Hindlimb muscle (tissue), 1 donor: Measurements from ENCODE around the gene SLIT3. TPM values are rescaled to one million over a fixed set of nuclear protein-coding genes. Genes with fewer than 3 reads are reported as not detected.

Source experiments
- DNase-seq: peaks from one replicate; pipeline ENCODE4 v3.0.0-alpha.2; 2013
- polyA plus RNA-seq: library from polyadenylated mRNA; unstranded; fragments of 120-200 nt; gene quantifications from one replicate; pipeline ENCODE4 v1.2.1, GENCODE V29; 2013; ENCODE audit not compliant: insufficient read length

The SLIT3 gene
- polyA plus RNA-seq, 1 donor: 7.5 TPM

DNA sequence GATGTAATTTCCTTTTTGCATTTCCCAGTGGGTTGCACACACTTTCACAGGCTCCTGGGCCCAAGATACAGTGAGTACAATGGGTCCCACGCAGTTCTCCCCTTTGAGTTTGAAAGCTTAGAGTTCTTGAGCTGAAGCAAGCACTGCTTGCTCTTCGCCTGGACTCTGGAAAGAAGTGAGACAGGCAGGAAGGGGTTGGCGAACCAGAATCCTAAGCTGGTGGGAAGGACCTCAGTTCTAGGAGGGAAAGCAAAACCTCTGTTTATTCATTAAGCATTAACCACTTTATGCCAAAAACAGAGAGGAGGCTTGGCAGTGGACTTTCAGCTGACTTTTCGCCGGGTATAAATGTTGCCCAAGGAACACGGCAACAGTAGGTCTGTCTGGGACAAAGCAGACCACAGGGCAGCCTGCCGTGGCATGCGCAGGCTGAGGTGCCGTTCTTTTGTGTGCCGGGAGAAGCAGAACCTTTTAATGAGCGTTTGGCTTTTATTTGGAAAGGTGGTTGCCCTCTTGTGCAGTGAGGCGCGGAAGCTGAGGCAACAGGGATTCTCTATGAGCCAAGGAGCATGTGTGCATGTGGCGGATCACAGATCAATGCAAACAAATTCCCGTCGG, 481.8 kb downstream of the SLIT3 start:
- DNase-seq: no peak

DNA sequence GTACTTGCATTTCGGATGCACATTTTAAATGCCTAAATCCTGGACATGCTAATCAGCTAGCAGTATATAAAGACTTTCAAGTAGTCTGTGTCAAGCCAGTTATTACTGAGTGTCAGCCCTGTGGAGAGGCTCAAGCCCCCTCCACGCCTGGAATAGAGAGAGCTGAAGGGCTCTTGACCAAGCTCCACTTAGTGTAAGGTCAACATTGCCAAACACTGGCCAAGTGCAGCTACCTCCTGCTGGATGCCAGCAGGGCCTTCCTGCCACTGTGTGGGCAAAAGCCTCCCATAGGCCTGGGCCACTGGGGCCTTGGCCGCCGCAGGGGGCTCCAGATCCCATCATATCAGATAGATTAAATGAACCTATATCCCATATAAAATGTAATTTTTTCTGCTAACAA, 482.4 kb downstream of the SLIT3 start:
- DNase-seq: no peak

DNA sequence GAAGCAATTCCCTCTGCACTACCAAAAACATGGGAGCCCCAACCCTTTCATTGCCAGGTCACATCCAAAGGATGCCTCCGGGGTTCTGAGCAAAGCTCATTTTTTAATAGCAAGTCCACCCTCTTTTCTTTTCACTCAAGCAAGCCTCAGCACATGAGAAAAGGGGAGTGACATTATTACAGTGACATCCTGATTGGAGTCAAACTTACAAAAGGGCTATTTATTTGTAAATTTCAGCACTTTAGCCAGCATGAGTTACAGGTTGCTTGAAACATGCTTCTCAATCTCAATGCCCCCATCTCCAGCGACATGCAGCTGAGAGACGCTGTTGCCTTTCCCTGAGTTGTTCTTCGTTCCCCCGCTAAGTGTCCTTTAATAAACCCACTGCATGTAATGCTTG, 483.3 kb downstream of the SLIT3 start:
- no peak for DNase-seq

DNA sequence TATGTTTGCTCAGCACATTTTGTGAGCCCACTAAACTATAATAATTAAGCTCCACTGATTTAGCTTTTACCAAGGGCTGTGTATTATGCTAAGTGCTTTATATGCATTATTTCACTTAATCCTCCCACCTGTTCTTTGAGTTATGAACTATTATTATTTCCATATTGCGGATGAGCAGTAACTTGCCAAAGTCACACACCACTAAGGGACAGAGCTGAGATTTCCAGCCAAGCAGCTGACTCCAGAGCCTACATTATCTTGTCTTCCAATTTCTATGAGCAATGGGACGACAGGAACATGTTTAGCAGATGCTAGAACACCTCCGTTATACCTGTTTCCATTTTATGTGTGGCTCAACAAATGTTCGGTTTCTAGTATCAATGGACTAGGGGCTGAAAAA, 484.3 kb downstream of the SLIT3 start:
- peak; percentile 16 for DNase-seq

DNA sequence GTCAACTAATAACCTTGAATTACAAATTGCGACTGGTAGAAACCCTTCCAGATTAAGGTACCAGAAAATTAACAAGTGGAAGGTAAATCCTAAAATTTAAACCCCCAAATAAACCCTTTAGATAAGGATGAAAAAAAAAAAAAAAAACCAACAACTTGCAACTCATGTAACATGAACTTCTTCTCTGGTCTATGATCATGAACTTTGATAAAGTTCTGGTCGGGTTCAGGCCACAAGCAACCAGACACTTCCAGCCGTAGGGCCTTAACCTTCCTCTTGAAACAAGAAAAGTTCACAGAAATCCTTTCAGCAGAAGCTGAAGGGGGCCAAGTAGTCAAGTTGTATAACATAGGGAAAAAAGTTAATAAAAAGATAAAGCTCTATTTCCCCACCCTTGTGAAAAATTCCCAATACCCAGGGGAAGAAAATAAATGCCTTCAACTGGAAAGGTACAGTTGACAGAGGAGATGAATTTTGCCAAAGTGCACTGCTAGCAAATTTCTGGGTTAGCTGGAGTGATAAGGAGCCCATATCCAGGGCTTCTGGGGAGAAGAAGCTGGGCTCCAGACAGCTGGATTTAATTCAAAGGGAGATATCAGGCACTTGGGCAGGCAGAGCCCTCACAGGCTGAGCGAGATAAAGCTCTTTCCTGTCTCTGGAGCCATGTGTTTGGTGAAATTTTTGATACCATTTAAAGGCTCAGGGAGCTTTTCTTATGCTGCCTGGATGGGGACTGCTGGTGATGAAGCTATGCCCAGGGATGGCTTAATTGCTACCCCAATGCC, 487.6 kb downstream of the SLIT3 start:
- DNase-seq: no peak

DNA sequence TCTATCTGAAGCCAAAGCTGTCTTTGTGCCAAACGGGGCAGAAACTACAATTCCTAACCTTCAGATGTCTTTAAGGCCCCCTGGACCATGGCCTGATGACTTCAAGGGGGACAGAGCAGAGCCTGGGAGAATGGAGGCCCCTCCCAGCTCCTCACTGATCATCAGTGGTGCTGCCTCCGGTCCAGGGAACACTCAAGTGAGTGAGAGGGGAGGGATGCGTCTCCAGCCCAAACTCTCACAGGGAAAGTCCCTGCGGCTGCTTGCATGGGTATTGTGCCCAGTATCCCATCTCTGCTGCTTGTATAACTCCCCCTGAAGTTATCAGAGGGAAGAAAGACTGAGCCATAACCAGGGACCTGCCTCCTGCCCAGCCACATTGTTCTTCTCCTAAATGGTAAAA, 490.3 kb downstream of the SLIT3 start:
- DNase-seq: no peak

DNA sequence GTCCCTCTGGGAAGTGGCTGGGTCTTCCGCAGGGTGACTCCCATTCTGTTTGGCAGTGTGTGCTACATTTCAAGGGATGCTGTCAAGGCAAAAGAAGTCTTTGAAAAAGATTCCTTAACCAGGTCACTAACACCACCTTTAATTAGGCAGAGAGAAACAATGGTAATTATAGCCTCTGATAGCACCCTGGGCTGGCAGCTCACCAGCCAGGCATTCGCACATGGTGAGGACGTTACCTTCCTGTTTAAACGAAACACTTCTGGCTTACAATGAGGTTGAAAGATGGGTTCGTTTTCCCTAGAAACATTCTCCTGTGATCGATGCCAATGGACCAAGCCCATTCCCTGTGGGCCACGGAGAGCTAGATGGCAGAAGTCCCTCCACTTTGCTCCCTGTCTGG, 491.7 kb downstream of the SLIT3 start:
- no peak for DNase-seq

DNA sequence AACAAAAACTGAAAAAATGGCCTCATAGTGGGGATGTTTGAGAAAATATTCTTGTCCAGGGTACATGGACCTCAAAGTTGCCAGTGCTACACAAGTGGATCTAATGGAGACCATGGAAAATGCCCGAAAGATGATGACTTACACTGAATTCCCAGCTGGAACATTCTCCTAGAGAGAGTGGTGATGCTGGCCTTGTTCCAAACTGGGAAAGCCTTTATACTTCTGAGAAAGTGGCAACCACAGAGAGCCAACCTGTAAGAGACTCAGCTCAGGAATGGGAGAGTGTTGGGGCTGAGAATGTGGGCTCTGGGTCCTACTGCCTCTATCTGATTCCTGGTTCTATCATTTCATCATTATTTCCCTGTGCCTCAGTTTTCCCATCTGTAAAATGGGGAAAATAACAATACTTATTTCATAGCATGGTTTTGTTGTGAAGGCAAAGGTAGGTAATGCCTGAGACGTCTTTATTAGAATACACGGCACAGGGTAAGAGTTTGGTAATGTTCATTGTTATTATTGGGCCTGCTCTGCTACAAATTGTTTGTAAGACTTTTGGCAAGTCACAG, 492.8 kb downstream of the SLIT3 start:
- DNase-seq: no peak

DNA sequence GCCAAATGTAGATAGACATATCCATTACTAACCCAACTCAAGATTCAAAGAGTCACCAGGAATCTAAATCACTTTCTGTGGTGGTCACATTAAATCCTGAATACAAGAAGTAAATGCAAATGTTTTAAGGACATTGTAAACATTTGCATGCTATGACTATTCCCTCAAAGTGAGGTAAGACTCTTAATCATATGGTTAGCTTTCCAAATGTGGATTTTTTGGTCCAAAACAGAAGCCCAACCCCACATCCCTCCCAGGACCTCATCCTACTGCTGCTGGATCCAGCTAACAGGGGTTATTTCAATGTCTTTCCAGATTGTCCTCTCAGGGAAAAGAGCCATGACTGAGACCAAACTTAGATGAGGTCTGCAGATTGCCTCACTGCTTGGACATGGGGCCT, 493.7 kb downstream of the SLIT3 start:
- peak; percentile 28 for DNase-seq

DNA sequence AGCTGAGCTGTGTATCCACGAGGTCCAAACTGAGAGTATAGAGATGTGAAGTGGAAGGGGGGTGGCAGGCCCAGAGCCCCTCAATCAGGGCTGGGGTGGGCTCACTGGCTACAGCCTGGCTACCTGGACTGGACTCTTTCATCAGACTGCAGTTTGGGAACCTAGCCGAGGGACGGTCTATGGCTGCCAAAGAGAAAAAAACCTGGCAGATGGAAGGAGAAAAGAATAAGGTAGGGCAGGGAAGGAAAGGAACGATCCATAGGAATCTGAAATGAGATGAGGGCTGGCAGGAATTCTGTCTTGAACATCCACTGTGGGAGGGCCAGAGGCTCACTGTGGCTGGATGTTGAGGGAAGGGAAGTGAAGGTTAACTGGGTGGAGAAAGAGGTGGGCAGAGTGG, 497.4 kb downstream of the SLIT3 start:
- no peak for DNase-seq

DNA sequence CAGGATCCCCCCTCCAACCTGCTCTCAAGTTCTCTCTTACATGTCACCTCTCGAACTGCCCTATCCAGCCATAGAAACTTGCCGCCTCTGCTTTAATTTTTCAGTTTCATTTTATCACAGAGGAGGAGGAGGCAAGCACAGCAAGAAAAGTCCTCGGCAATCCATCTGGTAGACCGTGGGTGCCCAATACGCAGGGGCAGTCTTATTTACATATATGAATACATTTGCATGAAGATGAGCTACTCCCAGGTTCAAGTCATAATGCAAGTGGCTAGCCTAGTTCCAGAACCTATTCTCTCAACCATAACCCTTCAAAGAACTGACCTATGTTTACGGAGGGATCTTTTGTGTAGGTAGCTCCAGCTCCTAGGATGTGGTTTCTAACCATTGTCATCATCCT, 498.6 kb downstream of the SLIT3 start:
- no peak for DNase-seq

DNA sequence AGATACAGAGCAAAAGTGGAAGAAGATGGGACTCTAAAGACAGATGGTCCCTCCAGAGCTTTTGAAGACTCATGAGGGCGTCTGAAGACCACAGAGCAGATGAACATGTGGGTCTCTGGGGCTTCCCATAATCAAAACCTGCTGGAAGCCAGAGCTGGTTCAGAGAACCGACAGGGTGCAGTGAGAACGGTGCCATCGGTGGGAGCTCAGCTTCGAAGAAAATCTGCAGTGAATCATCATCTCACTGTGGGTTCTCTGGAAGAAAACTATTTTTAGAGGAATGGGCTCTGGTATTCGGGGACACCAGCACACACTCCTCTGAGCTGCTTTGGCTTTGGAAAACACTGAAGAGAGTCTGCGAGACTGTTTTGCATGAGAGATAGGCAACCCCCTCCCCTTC, 499.4 kb downstream of the SLIT3 start:
- DNase-seq: no peak

DNA sequence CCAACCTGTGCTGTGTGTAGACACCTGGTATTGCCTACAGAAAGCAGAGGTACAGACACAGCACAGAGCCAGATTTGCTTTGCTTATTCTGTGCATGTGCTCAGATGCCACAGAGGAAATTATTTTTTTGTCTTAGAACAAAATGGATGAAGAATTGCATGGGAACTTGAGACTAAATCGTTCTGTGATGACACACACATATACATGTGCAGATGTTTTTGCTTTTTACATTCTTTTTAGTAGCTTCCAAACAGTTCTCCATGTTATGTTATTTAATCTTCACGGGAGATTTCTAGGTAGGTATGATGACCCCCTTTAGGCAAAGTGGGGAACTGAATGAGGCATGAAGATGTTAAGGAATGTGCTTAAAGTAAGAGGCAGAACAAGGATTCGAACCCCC, 500.2 kb downstream of the SLIT3 start:
- no peak for DNase-seq

DNA sequence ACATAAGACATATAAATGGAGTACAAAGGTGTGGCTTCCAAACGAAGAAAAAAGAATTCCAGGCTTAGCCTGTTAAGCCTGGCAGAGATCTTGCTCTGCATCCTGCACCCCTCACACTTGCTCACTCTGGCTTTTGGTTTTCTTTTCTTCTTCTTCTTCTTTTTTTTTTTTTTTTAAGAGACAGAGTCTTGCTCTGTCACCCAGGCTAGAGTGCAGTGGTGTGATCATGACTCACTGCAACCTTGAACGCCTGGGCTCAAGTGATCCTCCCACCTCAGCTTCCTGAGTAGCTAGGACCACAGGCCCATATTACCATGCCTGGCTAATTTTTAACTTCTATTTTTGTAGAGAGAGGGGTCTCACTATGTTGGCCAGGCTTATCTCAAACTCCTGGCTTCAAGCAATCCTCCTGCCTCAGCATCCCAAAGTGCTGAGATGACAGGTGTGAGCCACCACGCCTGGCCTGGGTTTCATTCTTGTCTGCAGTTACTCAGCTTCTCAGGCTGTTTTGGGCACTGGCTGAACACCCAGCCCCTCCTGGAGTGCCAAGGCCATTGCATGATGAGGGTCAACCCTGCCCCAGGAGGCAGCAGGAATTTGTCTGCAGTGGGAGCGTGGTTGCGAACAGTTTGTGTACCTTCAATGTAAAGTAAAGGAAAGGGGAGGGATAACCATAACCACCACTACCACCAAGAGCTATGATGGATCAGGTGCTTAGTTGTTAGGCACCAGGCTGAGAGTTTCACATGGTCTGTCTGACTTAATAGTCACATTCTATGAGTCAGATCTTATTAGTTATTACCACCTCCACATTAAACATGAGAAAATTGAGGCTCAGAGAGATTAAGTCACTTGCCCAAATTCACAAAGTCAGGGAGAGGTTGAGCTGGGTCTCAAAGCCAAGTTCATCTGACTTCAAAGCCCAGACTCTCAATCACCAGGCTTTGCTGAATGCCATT, 502.6 kb downstream of the SLIT3 start:
- DNase-seq: no peak

DNA sequence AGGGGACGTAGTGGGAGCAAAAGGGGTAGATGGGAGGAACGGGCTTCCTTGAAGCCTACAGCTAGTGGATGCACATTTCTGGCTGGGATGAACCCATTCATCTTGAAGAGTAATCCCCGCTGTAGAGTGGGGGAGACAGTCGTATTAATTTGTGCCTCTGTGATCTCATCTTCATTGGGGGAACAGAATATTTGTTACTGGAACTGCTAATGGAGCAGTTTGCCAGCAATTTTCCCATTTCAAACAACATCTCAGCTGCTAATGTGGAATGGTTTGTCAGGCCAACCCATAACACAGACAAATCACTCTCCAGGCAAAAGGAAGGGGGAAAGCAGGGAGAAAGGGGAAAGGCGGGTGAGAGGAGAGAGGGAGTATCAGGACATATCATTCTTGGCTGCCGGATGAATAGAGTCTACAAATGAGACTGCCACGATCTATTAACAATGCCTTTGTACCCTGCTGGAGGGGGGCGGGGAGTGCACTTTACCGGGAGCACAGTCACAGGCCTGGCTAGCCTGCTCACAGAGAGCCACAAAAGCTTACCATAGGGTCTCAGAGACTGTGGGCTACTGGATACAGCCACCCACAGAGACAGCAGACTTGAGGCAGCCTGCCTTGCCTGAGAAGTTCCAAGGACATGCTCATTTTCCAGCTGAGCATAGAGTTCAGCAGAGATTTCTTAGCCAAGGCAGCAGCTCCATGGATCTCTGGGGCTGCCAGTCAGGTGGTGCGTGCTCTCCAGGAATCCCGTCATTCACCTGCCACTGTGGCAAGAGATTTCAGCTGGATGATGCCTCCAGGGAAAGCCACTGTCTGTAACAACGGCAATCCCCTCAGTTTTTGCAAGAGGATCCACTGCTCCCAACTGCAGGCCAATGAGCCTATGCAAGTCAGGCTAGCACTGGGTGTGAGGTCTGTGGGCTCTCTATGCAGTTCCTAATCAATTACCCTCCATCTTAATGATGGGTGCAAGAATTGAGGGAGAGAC, 504.1 kb downstream of the SLIT3 start:
- DNase-seq: peak; percentile 44

DNA sequence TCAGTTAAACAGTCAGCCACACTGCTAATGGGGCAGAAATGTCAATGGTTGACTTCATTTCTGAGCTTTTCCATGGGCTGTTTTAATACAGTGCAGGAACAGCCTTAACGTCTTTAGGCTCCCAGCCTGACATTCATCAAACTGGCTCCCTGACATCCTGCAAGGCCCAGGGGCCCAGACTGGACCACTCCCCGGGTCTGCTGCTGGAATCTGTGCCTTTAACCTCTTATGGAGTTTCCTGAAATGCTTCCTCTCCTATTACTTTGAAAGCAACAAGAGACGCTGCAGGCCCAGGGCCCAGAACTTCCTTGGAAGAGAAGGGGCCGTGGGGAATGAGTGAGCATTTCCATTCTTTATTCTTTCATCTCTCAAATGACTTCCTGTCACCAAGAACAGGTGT, 504.9 kb downstream of the SLIT3 start:
- peak; percentile 36 for DNase-seq

DNA sequence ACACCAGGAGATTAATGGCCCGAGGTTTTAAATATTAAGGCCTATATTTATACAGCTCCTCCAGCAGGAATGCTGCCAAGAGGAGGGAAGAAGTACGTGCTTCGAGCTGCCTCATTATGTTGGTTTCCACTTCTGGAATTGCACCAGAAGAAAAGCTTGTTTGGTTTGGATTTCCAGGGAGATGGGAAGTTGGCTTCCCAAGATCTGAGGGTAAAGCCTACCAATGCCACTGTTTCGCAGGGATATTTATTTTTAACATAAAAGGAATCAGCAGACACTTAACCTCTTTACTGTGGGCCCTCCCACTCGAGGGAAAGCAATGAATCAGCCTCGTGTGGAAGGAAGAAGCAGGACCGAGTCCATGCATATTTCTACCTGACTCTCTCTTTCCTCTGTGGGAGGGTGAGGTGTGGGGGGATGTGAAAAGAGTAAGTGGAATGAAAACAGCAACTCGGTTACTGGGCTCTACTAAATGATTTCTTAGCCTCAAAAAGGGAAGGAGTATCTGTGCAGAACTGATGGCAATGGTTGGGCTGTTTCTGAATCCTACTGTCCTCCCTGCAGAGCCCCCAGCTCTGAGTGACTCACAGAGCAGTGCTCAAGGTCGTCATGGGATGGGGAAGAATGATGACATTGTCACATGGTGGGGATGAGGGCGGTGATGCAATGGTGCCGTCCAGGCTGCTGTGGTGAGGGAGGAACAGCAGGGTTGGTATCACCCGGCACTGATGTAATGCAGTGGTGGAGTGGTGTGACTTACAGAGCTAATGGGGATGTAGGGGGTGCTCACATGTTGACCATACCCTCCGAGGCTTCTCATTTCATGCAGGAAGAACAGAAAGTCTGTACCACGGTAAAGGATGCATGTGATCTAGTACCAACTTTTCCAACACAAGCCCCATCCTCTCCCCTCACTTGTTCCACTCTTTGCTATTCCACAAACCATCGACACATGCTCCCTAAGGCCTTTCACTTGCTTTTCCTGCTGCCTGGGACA, 506.8 kb downstream of the SLIT3 start:
- no peak for DNase-seq

DNA sequence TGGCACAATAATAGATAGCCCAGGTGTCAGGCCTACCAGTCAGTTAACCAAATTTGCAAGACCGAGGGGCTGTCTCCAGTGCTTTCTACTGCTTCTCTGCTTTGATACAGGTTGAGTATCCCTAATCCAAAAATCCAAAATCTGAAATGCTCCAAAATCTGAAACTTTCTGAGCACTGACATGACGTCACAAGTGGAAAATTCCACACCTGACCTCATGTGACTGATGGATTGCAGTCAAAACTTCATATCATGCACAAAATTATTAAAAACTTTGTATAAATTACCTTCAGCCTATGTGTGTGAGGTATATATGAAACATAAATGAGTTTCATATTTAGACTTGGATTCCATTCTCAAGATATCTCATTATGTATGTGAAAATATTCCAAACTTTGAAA, 508.3 kb downstream of the SLIT3 start:
- DNase-seq: no peak

DNA sequence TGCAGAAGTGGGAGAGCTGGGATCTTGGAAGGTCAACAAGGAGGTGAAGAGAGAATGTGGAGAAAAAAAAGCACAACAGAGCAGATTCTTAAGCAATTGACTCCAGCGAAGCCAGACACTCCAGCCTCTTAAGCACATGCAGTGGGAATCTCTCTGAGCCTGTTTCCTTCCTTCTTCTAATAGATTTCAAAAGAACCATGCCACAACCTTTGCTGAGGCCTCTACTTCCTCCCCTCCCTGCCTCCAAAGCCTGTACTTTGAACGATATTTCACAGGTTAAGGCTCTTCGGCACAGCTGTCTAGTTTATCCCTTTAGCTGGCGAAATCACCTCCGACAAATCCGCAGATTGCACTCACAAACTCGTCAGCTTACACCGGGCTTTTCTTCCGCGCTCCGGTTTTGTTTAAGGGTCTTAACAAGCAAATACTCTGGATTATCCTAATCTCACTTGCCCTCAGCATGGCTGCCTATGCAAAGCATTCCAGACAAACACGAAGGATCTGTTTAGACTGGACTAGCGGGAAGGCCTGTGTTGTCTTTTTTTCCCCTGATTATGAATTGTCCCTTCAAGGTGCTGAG, 510.2 kb downstream of the SLIT3 start:
- no peak for DNase-seq
